ENCODE measurements around the gene IZUMO1R.
"Not testable (repeated sequence)": the region's sequence is repeated elsewhere in the genome, so short reads cannot be mapped to it uniquely, and the experiment has no call there.

IZUMO1R gene

DNA sequence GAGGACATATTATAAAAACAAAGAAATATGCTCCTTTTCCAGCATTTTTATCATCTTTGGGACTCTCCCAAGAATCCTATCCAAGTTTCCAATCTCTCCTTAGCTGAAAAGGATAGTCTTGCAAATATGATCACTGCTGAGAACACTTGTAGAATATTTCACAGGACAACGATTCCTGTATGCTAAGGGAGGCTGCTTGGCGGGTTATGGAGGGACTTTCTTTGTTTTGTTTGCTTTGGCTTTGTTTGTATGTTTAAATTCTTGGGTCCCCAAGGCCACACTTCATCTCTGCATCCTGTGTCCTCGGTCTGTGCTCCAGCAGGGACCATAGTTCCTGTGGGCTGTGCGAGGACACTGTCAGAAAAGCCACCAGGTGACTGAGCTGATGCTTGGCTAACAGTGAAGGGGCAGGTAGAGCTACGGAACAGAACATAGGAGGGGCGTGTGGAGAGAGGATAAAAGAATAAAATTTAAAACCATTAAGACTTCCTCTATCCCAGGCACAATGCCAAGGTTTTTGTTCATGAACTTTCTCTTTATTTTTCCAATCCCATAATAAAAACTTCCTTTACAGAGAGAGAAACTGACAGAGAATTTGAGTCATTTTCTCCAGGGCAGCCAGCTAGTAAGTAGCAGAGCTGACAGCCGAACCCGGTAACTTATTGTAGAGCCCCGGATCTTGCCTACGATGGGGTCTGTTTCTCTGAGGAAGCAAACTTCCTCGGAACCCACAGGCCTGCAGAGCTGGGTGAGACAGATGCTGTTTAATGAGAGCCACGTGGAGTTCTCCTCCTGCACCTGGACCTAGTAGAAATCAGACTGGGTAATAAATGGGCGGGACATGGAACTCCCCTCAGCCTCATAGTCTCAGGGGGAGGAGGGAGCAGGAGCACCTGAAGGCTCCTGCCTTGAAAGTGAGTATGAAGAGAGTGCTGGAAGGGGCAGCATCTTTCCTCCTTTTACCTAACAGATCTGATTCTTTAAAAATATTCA is at the start of gene IZUMO1R:
IZUMO1R (plus strand) TSS at position 615 of the 993 bp plus-strand sequence. CDS start 1,057 bp downstream, outside the sequence.
- FAIRE-seq, result no peak

- no peak for FAIRE-seq
These were observed 32.5 kb upstream of the IZUMO1R start for GRCh38 chr11:94271885-94272372.

DNA sequence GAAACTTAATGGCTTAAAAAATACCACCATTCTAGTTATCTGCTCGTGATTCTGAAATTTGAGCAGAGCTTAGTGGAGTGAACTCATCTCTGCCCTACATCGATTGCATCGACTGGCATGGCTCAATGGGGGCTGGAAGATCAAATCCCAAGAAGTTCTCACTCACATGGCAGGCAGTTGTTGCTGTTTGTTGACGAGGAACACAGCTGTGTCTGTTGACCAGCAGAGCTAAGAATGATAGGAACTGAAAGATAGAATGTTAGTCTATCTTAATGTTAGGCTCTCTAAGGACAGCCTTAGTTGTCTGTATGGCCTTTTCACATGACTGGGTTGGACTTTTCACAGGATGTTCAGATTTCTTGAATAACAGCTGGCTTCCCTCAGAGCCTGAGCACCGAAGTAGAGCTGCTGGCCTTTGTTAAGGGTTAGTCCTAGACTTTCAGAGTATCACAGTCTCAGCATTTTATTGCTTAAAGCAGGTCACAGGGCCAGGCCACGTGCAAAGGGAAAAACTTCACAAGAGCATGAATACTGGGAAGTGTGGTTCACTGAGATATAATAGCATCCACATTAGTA is 31.6 kb upstream of the IZUMO1R start:
- no peak for FAIRE-seq

GRCh38 chr11:94275961-94276360 is 28.4 kb upstream of the IZUMO1R start:
- no peak for FAIRE-seq

- FAIRE-seq, result no peak
These were observed 27.4 kb upstream of the IZUMO1R start for GRCh38 chr11:94276943-94277342.

- not testable (repeated sequence) for FAIRE-seq
These were observed 26.2 kb upstream of the IZUMO1R start for GRCh38 chr11:94278207-94278606.

GRCh38 chr11:94279996-94280395 is 24.4 kb upstream of the IZUMO1R start:
- no peak for FAIRE-seq

GRCh38 chr11:94281324-94281723 is 23.1 kb upstream of the IZUMO1R start:
- FAIRE-seq, result no peak

GRCh38 chr11:94283678-94284077 is 20.7 kb upstream of the IZUMO1R start:
- no peak for FAIRE-seq

- FAIRE-seq, result no peak
These were observed 8.8 kb upstream of the IZUMO1R start for GRCh38 chr11:94295534-94295933.

GRCh38 chr11:94297985-94298576 is 6.3 kb upstream of the IZUMO1R start:
- no peak for FAIRE-seq

DNA sequence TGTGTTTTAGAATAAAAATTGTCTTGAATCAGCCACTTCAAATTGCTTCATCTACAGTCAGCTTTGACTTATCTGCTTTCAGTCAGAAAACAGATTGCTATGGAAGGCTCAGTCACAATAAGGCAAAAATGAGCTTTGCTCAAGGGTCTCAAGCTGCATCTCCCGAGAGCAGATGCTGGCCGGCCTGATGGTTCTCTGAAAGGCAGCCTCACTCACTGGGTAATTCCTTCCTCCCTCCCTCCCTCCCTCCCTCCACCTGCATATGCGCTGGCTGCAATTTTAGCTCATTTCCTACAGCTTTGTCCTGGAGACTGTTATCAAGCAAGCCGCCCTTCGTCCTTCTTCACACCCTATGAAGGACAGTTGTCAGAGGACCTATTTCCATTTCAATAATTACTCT is 1.6 kb upstream of the IZUMO1R start:
- no peak for FAIRE-seq

GRCh38 chr11:94305146-94305545 is 766 bp downstream of the IZUMO1R start:
- FAIRE-seq, result no peak

DNA sequence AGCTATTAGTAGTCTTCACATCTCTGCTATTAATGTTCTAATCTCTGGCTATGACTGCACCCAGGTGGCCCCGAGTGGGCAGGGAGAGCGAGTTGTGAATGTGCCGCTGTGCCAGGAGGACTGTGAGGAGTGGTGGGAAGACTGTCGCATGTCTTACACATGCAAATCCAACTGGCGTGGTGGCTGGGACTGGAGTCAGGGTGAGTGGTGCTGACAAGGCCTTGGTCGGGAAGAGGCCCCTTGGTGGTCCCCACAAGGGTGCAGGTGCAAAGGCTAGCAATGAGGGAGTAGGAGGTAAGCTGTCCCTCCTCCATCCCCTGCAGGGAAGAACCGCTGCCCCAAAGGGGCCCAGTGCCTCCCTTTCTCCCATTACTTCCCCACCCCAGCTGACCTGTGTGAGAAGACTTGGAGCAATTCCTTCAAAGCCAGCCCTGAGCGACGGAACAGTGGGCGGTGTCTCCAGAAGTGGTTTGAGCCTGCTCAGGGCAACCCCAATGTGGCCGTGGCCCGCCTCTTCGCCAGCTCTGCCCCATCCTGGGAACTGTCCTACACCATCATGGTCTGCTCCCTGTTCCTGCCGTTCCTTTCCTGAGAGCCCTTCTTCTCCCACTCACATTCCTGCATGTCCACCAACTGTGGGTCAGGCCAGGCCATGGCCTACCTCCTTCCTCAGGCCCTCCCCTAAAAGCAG is 2.9 kb downstream of the IZUMO1R start:
- no peak for FAIRE-seq

DNA sequence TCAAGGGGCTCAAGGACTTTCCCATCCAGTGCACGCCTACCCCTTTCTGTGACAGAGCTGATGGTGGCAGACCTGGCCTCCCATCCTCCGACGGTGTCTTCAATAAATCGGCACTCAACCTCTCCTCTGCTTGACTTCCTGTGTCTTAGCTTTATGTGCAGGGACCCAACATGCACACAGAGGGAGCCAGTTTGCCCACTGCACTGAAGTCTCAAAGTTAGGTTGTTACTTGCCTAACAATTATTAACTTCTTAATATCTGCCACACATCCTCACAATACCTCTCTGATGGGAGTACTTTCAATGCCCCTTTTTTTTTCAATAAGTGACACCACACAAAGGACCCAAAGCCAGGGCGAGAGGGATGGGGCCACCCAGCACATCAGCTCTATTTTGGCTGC is 3.6 kb downstream of the IZUMO1R start:
- FAIRE-seq, result no peak

GRCh38 chr11:94309757-94310156 is 5.4 kb downstream of the IZUMO1R start:
- FAIRE-seq, result no peak

GRCh38 chr11:94310191-94310875 is 6.0 kb downstream of the IZUMO1R start:
- no peak for FAIRE-seq

DNA sequence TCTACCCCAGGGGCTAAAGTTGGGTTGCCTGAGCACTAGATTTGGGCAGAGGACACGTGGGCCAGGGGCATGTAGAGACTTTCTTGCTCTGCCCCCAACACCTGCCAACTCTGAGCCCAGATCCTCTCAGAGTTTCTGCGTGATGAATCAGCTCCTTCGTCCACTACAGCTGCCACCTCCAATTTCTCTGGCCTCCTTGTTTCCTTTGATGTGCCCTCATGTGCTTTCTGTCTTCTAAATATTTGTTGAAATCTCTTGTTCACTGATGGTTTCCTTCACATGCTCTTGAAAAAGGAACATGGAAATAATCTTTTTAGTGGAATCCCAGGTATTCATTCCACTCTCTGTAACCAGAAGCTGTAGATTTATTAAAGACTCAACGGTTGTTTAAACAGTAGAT is 8.0 kb downstream of the IZUMO1R start:
- no peak for FAIRE-seq

- no peak for FAIRE-seq
These were observed 9.7 kb downstream of the IZUMO1R start for GRCh38 chr11:94314064-94314463.

DNA sequence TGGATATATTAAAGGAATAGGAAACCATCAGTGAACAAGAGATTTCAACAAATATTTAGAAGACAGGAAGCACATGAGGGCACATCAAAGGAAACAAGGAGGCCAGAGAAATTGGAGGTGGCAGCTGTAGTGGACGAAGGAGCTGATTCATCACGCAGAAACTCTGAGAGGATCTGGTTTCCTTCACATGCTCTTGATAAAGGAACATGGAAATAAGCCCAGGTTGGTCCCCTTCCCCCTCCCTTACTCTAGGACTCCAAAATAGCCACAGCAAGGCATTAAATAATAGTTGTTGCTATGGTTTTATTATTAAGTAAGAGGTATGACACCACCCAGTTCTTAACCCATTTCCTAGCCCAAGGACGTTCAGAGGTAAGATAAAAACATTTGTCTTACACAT is 11.3 kb downstream of the IZUMO1R start:
- FAIRE-seq, result no peak

DNA sequence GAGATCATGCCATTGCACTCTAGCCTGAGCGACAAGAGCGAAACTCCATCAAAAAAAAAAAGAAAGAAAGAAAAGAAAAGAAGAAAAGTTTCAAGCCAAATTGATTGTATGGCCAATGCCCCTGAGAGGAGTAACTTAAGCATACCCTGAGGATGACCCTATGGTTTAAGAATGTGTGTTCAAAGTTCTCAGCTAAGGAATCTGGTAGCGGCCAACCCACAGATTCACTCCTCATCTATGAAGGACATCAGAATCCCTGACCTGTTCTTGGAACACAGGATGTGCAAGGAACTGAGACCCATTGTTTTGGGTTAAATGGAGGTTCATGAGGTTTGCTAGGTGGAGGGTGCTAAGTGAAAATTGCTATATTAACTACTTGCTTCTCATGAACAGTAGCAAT is 18.1 kb downstream of the IZUMO1R start:
- no peak for FAIRE-seq

DNA sequence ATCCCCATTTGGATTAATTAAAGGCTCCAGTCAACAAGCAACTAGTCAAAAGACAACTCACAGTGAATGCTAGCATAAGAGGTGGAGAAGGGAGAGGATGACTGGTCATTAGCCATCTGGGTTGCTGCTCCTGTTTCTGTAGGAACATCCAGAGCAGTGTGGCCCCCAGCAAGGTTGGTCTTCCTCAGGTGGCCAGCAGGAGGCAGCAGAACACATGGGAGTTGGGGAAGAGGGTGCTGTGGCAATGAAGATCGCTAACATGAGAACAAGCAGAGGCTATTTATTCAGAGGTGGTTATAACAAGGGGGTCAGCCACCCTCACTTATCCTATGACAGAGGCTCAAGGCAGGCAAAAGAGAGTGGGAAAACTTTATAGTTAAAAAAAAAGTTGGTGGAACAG is 21.3 kb downstream of the IZUMO1R start:
- no peak for FAIRE-seq

Data from A204.1 (cell line).